ENCODE data around the gene UBXN11. TPM values are rescaled to one million over a fixed set of nuclear protein-coding genes. Genes with fewer than 3 reads are reported as not detected.
A peak's percentile ranks its signal among the peaks of the same experiment; 100 is the strongest.

The UBXN11 gene
- 4.7 and 5.7 TPM in 2 replicates for total RNA-seq (2014; rRNA removed; shearing (Covaris generic))

- DNase-seq (ENCODE audit: low read depth) = peak; percentile 94
Observed at GRCh38 chr1:26306290-26307229, at the start of gene UBXN11. UBXN11 (minus strand) TSS chr1:26306636; CDS start chr1:26302883, 3,753 bp downstream.

GRCh38 chr1:26356106-26356505 is 49.7 kb upstream of the UBXN11 start:
- no peak for DNase-seq (ENCODE audit: low read depth)

DNA sequence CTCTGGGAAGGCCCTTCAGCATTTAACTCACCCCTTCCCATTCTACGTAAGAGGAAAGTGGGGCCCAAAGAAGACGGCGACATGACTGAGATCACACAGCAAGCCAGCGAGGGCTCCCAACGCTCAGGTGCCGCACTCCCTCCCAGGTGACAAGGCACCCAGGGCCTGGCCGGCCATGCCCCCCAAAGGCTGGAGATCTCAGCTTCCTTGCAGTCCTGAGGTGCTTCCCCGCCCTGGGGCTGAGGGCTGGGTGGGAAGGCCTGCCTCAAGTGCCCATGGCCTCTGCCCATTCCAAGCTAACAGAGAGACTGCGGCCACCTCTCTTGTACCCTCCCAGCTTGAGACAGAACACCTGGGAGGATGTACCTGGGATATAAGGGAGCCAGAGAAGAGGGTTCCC is 48.5 kb upstream of the UBXN11 start:
- no peak for DNase-seq (ENCODE audit: low read depth)

- no peak for DNase-seq (ENCODE audit: low read depth)
Observed at GRCh38 chr1:26353976-26354820, 47.8 kb upstream of the UBXN11 start, which contains the start of gene CRYBG2. CRYBG2 (minus strand) TSS chr1:26354130; CDS start chr1:26346657, 7,473 bp downstream.

DNA sequence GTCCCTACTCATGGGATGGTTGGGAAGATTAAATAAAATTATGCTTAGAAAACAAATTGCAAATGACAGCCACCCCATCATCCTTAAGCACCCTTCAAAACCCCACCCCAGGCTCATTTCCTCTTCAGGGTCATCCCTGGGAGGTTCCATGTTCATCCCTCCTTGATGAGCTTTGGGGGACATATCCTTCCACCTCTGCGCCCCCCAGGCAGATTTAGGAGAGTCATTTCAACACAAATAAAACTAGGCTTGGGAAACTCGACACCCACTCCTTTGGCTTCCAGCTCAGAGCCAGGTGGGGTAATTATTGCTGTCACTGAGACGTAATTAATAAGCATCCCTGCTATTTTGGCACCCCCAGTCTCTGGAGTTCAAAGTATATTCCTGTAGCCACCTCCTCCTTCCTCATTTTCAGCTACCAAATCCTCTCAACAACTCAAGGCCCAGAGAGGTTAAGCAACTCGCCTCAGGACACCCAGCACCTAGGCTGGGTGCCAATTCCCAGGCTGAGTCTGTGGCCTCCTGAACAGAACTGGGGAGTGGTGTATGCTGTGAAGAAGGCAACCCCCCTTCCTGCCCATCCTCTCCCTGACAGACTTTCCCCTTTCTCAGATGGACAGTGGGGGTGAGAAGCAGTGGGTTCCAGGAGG is 46.9 kb upstream of the UBXN11 start:
- no peak for DNase-seq (ENCODE audit: low read depth)

- DNase-seq (ENCODE audit: low read depth) = no peak
Observed at GRCh38 chr1:26352338-26352679, 45.9 kb upstream of the UBXN11 start.

DNA sequence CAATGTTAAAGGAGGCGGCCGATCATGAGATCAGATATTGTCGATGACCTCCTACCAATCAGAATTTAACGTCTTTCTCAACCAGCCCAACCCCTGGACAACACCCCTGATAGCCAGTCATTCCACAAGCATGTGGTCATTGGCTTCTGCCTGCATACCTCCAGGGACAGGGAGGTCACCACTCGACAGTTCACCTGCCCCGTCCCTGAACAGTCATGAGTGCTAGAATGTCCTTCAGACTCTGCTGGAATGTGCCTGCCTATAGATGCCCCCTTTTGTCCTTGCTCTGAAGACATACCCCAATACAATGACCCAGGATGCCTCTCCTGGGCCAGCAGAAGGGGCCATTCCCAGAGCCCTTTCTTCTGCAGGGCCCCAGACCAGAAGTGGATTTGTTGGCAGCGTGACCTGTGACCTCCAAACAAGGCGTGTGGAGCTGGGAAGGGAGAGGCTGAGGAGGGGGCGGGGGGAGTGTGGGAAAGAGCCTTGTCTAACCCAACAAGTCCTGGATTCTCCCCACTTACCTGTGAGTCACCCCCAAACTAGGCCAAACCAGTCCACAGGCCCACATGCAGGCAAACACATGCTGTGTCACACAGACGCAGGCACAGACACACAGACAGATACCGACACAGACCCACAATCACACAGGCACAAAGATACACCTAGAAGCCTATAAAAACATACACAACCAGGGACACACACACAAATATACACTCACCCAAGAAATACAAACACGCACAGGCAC is 45.3 kb upstream of the UBXN11 start:
- DNase-seq (ENCODE audit: low read depth) = peak; percentile 33

DNA sequence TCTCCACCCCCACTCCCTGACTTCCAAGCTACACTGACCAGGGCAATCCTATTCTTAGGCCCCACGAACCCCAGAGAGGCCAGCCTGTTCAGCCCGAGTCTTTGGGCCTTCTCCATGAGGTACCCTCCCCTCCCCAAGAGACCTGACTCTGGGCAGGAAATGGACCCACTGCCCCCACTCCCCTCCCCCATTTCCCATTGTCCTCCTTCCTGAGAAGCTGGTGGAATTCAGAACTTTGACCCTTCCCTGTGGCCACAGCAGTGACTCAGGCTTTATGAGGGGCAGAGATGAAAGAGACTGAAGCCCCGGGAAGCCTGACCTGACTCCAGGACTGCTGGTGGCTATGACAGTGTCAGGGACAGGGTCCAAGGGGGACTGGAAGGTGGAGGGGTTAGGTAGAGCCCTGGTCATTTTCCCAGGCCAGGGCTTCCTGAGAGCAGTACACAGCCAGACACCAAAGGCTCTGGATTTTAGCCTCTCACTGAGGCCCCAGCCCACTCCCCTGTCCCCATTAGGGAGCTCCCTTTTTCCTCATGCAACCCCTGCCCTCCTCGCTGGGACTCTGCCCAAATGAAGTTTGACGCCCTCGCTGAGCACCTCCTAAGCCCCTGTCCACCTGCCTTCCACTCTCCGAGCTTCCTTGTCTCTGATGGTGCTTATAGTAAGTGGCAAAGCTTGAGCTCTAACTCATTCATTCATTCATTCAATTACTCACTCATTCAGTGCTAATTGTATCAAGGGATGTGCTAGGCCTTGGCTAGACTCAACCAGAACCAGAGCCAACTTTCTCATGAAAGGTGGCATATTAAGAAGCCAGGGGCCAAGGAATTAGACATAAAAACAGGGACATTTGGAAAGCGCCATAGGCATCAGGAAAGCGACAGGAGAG is 44.5 kb upstream of the UBXN11 start:
- DNase-seq (ENCODE audit: low read depth) = peak; percentile 52

DNA sequence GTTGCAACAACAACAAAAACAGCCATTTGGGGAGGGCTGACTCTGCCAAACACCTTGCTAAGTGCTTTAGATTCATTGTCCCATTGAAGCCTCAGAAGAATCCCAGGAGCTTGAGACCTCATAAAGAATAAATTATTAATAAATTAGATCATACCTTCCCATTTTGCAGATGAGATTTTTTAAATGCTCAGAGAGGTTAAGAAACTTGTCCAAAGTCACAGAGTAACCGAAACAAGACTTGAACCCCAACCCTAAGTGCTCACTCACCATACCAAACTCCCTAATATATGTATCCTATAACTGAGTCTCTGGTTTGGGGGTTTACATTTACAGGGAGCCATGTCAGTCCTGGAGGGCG is 43.9 kb upstream of the UBXN11 start:
- no peak for DNase-seq (ENCODE audit: low read depth)

DNA sequence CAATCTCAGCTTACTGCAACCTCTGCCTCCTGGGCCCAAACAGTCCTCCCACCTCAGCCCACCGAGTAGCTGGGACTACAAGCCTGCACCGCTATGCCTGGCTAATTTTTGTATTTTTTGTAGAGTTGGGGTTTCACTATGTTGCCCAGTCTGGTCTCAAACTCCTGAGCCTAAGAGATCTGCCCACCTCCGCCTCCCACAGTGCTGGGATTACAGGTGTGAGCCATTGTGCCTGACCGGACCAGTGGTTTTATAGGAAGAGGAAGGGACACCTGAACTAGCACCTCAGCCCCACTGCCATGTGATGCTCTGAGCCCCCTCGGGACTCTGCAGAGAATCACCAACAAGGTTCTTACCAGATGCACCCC is 43.4 kb upstream of the UBXN11 start:
- no peak for DNase-seq (ENCODE audit: low read depth)

GRCh38 chr1:26349188-26349876 is 42.9 kb upstream of the UBXN11 start:
- DNase-seq (ENCODE audit: low read depth) = peak; percentile 73

DNA sequence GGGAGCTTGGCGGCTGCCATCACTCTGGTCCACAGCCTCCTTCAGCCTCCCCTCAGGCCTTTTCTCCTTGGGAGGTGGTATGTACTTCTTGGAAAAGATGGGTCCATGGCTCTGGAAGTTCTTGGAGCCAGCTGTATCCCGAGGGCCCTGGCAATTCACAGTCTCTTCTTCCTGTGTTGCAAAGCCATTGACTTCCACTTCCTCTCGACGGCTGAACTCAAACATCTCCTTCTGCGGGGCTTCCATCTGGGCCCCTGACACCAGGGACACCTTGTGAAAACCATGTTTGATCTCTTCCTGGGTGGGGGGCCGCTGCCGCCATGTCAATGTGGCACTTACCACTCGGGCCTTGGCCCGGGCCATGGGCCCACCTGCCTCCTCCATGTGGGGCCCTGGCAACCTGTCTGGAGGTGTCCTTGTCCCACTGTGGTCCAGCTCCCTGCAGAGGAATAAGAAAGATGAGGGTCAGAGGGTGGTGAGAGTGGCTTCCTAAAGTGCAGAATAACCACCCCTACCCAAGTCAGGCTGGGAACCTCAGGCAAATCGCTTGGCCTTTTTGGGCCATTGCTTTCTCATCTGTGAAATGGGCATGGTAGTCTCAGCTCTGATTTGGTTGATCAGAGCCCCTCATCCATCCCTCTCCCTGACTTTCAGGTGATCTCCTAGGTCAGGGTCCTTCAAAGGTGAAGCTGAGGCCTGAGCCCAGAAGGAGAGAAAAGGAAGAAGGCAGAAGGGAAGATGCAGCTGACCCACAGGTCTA is 40.0 kb upstream of the UBXN11 start:
- no peak for DNase-seq (ENCODE audit: low read depth)

DNA sequence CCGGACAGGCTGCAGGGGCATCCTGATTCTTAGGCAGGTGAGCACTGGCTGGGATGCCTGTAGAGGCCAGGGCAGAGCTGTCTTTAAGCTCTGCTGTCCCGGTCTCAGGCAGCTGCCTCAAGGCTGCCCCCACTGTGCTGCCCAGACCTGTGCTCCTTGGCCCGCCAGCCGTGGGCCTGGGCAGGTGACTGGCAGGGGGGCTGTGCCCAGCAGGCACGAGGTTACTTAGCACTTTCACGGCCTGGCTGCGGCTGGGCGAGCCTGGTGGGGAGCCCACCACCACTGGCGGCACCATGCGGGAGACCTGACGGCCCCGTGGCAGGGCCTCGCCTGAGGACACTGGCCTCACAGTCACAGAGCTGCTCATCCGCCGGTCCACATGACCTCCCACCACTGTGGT is 39.3 kb upstream of the UBXN11 start:
- no peak for DNase-seq (ENCODE audit: low read depth)

DNA sequence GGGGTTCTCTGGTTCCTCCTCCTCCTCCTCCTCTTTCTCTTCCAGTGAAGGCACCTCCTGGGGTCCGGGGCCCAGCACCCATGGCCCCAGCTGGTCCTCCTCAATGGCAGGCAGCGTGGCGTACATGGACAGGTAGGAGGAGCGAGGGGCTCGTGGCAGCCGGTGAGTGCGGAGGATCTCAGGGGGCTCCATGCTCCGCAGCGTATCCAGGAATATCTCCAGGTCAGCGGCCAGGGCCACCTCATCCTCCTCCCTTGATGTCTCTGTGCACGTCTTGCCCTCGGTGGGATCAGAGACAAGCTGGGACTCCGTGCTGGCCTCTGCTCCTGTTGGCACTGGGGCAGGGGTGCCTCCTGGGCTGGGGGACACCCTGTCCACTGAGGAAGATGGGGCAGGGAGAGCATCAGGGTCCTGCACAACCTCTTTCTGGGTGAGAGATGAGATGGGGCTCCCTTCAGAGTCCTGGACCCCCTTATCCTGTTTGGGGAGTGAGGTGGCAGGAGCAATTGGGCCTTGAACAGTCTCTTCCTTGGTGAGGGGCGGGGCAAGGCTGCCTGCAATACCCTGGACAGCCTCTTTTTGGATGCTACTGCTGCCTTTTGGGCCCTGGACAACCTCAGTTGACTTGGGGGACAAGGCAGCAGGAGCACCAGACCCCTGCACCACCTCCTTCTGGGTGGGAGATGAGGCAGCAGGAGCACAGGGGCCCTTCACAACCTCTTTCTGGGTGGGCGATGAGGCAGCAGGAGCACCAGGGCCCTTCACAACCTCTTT is 37.9 kb upstream of the UBXN11 start:
- no peak for DNase-seq (ENCODE audit: low read depth)

DNA sequence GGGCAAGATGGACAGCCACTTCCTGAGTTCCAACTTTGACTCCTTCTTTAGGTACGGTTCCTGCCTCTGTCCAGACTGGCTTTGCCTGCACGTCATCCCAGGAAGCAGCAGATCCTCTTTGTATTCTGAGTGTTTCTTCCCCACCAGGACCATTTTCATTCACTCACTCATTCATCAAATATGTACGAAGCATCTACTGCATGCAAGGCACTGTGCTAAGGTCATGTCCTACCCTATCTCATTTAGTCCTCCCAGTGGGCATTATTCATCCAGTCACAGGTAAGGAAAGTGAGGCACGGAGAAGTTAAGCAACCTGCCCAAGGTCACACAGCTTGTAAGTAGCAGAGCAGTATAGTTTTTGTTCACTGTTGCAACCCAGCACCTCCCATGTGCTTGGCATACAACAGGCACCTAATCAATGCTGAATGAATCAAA is 33.6 kb upstream of the UBXN11 start:
- no peak for DNase-seq (ENCODE audit: low read depth)

GRCh38 chr1:26338670-26339069 is 32.2 kb upstream of the UBXN11 start:
- DNase-seq (ENCODE audit: low read depth) = no peak

DNA sequence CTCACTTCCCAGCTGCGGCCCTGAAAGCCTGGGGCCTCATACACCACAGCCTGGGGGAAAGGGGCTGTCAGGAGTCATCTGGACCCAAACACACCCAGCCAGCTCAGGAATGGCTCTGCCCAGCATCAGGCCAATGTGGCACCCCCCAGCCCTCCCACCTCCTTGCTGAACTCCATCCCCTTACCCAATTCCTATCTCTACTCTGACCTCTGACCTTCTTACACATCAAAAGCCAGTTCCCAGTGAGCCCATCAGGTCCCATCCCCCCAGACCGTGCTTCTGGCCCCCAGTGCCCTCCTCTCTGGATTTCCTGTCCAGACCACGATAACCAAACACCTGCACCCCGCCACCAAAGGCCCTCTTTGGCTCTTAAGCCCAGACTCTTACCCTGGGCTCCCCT is 31.2 kb upstream of the UBXN11 start:
- no peak for DNase-seq (ENCODE audit: low read depth)

- no peak for DNase-seq (ENCODE audit: low read depth)
Observed at GRCh38 chr1:26337206-26337535, 30.7 kb upstream of the UBXN11 start.
